NCI-H345 treated with DMSO at 0.1 percent for 48 hours (cell line): ENCODE results near the gene TUBA4A.
"Not testable (repeated sequence)": the region's sequence is repeated elsewhere in the genome, so short reads cannot be mapped to it uniquely, and the experiment has no call there.

Source experiments
- DNase-seq: peaks from one replicate; lab custom pipeline; 2025; ENCODE audit not compliant: unreplicated experiment; lab: John Stamatoyannopoulos, UW

Gene TUBA4A

GRCh38 chr2:219214141-219214540 lies 39.6 kb downstream of the TUBA4A start:
- no peak for DNase-seq

- DNase-seq, result no peak
Observed at GRCh38 chr2:219213486-219214071, 40.1 kb downstream of the TUBA4A start.

DNA sequence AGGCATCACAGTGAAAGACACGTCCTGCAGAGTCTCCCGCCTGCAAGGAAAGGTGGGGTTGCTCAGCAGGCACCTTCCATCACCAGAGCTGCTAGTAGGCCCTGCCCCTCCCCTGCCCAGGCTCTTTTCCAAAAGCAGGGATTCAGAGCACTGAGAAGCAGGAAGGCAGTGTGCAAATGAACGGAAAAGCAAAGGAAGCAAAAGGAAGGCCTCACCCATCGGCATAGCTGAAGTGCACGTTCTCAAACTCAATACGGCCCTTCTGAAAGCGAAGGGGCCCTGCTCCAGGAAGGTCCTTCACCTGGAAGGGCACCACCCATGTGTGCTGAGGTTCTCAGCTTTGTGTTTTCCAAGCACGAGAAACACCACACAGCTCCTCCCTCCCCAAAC lies 40.7 kb downstream of the TUBA4A start:
- no peak for DNase-seq

- no peak for DNase-seq
Observed at GRCh38 chr2:219210886-219211362, 42.8 kb downstream of the TUBA4A start.

GRCh38 chr2:219210196-219210885 lies 43.4 kb downstream of the TUBA4A start:
- no peak for DNase-seq

- no peak for DNase-seq
Observed at GRCh38 chr2:219209236-219210195, 44.2 kb downstream of the TUBA4A start.

DNA sequence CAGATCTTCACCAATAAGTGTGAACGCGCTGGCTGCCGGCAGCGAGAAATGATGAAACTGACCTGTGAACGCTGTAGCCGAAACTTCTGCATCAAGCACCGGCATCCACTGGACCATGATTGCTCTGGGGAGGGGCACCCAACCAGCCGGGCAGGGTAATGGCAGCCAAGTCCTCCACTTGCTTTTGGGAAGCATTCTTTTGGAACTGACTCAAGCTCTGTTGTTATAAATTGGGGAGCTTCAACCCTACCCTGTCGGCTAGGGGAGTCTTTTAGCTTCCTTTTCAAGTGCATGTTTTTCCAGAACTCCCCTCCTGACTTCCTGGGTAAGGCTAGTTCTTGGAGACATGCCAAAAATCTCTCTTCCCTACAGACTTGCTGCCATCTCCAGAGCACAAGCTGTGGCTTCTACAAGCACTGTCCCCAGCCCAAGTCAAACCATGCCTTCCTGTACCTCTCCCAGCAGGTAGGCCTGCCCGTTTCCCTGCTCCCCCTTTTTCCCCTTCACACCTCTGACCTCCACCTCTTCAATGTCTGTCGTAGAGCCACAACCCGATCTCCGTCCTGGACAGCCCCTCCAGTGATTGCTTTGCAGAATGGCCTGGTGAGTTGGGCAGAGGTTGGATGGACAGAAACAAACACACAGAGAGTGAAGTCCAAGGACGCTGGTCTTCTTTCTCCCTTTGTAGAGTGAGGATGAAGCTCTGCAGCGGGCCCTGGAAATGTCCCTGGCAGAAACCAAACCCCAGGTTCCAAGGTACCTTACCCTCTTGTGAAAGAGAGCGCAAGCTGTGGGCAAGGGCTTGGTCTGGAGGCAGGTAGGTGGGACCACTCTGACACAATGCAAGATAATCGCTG lies 45.6 kb downstream of the TUBA4A start:
- no peak for DNase-seq

DNA sequence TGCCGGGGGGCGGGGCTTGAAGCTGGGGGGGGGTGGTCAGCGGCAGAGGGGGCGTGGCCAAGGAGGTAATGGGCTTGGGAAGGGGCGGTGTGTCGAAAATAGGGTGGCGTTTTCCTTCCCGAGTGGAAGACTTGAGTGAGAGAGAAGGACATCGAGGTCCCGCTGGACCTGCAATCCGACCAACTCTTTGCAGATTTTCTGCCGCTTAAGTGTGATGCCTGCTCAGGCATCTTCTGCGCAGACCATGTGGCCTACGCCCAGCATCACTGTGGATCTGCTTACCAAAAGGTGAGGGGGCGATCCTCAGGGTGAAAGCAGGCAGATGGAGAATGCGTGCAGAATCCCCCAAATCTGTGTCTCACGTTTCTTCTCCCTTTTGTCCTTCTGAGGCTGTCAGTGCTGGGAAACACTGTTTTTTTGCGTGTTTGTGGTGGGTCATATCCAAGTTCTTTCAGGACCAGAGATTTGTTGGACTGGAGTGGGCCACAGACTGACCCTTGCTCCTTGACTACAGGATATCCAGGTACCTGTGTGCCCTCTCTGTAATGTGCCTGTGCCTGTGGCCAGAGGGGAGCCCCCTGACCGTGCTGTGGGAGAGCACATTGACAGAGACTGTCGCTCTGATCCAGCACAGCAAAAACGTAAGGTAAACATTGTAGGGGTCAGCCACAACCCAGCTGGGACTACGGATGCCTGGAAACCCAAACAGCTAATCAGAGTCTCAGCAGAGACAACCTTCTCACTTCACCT lies 46.4 kb downstream of the TUBA4A start:
- no peak for DNase-seq

DNA sequence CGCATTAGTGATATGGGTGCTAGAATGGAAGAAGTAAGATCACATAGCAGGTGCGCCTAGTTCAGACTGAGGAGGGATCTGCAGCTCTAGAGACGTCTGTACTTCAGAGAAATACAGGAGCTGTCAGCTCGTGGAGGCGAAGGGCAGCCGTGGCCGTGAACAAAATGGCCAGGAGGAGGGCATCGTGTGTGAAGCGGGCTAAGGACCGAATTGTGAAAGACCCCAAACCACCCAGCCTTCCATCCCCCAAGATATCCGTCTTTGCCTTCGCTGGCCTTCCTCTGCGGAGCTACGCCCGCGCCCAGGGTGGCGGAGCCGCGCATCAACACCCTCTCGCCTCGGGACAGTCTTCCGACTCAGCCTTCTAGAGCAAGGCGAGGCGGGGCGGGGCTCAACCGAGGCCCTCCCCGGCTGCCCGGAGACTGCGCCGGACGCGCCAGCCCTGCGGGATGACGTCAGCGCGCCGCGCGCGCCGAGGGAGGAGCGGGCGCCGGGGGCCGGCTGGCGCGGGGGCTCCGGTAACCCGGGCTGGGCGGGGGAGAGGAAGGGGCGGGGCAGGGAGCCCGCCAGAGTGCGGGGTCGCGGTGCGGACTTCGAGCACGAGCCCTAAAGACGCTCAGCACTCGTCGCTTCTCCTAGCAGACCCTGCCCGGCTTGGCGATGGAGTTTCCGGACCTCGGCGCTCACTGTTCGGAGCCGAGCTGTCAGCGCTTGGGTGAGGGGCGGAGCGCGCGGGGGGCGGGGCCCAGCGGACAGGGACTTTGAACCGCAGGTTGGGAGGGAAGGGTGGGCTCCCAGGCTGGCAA lies 47.2 kb downstream of the TUBA4A start, which contains the start of gene ZFAND2B:
Gene ZFAND2B (plus strand): TSS at position 455 of the 806 bp plus-strand sequence. CDS start 206 bp downstream, at position 661.
- DNase-seq, result peak; percentile 87

- DNase-seq, result no peak
Observed at GRCh38 chr2:219205981-219206327, 47.8 kb downstream of the TUBA4A start.

DNA sequence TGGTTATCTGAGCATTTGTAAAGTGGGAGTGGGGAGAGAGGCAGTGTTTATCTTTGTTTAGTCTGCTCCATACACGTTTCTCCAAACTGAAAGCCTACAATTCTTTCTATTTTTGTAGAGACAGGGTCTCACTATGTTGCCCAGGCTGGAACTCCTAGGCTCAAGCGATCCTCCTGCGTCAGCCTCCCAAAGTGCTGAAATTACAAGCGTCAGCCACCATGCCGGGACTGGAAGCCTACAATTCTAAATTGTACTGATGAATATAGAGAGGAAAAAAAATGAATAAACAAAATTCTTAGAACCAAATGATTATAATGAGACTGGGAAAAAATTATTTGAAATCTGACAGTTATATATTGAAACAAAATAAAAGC lies 48.6 kb downstream of the TUBA4A start:
- no peak for DNase-seq

DNA sequence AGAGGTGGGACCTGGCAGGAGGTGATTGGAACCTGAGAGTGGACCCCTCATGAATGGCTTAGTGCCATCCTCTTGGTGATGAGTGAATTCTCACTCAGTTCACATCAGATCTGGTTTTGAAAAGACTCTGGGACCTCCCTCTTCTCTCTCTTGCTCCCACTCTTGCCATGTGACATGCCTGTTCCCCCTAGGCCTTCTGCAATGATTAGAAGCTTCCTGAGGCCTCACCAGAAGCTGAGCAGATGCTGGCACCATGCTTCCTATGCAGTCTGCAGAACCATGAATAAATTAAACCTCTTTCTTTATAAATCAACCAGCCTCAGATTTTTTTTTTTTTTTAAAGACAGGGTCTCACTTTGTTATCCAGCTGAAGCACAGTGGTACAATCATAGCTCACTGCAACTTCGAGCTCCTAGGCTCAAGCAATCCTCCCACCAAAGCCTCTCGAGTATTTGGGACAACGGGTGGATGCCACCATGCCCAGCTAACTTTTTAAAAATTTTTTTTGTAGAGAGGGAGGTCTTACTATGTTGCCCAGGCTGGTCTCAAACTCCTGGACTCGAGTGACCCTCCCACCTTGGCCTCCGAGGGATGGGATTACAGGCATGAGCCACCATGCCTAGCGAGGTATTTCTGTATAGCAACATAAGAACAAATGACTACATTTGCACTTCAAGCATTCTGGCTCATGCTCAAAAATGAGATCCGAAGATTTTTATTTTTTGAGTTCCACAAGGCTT lies 49.1 kb downstream of the TUBA4A start:
- no peak for DNase-seq

DNA sequence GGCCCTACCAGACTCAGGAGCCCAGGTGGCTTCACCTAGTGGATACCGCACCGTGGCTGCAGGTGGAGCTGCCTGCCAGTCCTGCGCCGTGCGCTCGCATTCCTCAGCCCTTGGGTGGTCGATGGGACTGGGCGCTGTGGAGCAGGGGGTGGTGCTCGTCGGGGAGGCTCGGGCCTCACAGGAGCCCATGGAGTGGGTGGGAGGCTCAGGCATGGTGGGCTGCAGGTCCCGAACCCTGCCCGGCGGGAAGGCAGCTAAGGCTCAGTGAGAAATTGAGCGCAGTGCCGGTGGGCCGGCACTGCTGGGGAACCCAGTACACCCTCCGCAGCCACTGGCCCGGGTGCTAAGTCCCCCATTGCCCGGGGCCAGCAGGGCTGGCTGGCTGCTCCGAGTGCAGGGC lies 52.4 kb downstream of the TUBA4A start:
- DNase-seq, result not testable (repeated sequence)

DNA sequence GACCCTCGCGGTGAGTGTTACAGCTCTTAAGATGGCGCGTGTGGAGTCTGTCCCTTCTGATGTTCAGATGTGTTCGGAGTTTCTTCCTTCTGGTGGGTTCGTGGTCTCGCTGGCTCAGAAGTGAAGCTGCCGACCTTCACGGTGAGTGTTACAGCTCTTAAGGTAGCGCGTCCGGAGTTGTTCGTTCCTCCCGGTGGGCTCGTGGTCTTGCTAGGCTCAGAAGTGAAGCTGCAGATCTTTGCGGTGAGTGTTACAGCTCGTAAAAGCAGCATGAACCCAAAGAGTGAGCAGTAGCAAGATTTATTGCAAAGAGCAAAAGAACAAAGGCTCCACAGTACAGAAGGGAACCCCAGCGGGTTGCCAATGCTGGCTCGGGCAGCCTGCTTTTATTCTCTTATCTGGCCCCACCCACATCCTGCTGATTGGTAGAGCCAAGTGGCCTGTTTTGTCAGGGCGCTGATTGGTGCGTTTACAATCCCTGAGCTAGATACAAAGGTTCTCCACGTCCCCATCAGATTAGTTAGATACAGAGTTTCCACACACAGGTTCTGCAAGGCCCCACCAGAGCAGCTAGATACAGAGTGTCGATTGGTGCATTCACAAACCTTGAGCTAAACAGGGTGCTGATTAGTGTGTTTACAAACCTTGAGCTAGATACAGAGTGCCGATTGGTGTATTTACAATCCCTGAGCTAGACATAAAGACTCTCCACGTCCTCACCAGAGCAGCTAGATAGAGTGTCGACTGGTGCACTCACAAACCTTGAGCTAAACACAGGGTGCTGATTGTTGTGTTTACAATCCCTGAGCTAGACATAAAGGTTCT lies 53.0 kb downstream of the TUBA4A start:
- not testable (repeated sequence) for DNase-seq
